GM10847 (cell line): Measurements from ENCODE around the gene SEMA4C.

ENCODE experiments used
- POLR2A ChIP-seq: IDR thresholded peaks from 2 replicates; pipeline ENCODE4 v1.6.1; 2011; ENCODE audit not compliant: insufficient read length; ENCODE audit errors: extremely low read depth

SEMA4C gene

DNA sequence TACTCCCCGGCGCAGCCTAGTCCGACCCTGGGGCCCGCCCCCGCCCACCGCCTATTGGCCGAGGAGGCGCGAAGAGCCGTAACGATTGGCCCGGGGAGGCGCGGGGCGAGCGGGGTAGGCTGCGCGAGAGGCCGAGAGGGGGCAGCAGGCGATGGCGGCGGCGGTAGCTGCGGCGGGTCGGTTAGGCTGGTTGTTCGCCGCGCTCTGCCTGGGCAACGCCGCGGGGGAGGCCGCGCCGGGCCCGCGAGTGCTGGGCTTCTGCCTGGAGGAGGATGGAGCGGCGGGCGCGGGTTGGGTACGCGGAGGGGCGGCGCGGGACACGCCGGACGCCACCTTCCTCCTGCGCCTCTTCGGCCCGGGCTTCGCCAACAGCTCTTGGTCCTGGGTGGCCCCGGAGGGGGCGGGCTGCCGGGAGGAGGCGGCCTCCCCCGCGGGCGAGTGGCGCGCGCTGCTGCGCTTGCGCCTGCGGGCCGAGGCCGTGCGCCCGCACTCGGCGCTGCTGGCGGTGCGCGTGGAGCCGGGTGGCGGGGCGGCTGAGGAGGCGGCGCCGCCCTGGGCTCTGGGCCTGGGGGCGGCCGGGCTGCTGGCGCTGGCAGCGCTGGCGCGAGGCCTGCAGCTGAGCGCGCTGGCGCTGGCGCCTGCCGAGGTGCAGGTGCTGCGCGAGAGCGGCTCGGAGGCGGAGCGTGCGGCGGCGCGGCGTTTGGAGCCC is 53.6 kb downstream of the SEMA4C start, which contains the start of gene CNNM3:
CNNM3 (plus strand) TSS at position 142 of the 709 bp plus-strand sequence; CDS start at position 152, 10 bp downstream.
- peak; percentile 56 for TF ChIP-seq POLR2A

DNA sequence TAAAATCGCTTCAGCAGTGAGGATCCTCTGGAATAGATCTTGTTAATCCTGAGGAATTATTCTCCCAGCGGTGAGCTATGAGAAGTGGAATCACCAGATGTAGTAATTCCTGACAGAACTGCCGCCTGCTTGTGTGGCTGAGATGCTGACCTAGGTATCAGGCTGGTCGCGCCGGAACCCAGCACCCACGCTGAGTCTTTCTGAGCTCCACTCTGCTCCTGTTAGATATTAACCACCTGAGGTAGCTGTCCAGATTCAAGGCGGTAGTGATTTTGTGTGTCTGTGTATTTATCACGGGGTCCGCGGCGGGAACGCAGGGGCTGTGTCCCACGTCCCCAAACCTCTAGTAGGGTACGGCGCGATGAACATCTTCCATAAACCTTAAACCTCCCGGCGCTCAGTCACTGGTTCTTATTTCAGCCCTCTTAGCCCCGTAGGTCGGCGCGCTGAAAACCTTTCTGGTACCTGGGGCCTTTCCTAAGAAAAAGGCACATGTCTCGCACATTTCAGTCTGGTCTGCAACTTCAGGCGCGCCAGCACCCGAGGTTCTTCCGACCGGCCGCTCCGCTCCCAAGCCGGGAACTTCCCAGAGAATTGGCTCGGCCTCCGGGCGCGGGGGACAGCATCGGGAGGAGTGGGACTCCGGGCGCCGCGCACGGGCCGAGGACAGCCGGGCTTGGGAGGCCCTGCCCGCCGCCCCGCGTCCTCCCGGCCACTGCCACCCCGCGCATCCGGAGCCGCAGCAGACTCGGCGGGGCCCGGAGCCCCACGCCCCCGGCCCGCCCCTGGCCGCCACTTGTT is 54.4 kb downstream of the SEMA4C start:
- TF ChIP-seq POLR2A = no peak

DNA sequence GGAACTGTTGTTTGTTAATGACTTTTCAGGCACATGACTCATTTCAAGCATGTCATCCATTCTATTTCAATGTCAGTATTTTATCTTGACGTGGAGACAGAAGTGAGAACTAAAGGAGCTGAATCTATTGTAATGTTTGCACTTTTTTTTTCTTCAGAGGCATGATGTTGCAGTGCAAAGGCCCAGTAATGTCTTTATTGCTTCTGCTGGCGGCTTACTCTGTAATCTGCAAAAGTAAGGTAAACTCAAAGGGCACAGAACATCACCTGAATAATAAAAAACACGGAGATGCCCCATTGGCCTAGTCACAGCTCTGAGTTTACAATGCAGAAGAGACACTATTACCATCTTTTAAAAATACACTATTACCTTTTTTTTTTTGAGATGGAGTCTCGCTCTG is 56.2 kb downstream of the SEMA4C start:
- TF ChIP-seq POLR2A = no peak

DNA sequence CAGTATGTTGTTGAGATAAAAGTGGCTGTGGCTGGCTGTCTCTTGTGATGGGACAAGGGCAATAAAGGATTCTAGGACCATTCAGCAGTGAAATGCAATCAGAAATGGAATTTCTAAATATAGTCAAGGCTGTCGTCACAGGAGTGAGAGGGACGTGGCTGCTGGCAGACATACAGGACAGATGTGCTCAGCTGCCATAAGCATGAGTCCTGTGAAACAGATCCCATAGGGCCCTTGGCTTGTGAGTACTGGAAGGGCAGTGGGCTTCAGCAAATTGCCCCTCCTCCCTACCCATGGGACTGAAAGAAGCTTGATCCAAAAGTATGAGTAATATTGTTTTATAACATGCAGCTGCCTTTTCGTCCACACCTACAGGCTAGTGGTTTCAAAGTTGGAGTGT is 58.0 kb downstream of the SEMA4C start:
- TF ChIP-seq POLR2A = no peak

DNA sequence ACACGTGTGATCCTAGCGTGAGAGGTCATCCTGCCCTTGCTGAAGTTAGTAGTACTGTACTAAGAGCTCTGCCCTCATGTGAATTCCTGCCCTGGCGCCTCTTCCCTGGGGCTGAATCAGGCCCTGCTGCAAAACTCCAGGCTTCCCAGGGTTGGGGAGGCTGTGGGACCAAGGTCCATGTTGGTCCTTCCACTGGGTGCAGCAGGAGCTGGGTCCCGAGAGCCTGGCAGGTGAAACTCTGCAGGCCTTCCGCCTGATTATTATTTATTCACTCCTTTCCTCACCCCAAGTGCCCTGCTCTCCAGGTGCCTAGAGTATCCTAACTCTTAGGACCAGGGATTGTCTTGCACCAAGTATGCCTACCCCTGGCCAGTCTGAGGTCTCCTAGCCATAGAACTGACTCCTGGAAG is 59.1 kb downstream of the SEMA4C start:
- TF ChIP-seq POLR2A = no peak

DNA sequence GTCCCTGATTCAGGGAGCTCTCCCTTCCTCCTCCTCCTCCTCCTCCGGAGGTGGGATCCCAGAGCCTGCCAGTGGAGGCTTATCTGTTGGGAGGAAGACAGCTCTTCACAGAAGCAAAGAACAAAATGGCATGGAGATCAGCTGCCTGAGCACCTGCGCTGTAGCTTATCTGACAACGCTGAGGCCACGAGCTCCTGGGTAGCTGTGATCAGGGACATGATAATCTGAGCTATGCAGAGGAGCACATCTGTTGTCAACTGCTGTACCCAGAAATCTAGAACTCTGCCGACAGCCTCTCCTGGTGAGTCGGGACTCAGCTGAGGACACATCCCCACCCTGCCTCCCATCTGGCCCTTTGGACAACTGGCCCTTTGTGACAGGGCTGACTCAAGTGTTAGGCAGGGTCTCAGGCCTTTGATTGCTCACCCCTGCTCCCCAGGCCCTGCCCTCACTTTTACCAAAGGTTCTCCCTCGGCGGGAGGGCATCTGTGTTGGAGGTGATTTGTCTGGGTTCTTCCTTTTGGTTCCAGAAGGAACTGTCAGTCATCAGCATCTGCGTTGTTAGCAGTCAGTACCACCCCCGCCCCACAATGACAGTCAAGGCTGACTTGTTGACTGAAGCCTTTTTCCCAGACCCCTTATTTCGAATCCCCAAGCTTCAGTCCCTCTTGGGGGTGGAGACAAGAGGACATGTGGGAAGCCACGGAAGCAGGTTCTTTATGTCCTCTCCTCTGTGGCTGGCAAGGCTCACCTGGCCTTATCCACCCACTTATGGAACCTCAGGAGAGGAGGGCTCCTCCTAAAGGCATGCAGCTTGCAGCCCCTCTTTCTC is 59.7 kb downstream of the SEMA4C start:
- TF ChIP-seq POLR2A = no peak
